Stimulated activated CD4-positive, alpha-beta T cell treated with anti-CD3 and anti-CD28 coated beads, TNF-alpha, amount 100 ng/mL, for 1 hour (primary cell): Measurements from ENCODE around the gene PLPPR5.
"Not testable (repeated sequence)": the region's sequence is repeated elsewhere in the genome, so short reads cannot be mapped to it uniquely, and the experiment has no call there.

Source experiments
- DNase-seq, 3 donors: peaks; one replicate each; pipeline ENCODE4 v3.0.0-alpha.2; 2020; ENCODE audit warnings: low read depth in 3 of 3, low spot score in 1 of 3

The PLPPR5 gene, protein sequence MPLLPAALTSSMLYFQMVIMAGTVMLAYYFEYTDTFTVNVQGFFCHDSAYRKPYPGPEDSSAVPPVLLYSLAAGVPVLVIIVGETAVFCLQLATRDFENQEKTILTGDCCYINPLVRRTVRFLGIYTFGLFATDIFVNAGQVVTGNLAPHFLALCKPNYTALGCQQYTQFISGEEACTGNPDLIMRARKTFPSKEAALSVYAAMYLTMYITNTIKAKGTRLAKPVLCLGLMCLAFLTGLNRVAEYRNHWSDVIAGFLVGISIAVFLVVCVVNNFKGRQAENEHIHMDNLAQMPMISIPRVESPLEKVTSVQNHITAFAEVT

DNA sequence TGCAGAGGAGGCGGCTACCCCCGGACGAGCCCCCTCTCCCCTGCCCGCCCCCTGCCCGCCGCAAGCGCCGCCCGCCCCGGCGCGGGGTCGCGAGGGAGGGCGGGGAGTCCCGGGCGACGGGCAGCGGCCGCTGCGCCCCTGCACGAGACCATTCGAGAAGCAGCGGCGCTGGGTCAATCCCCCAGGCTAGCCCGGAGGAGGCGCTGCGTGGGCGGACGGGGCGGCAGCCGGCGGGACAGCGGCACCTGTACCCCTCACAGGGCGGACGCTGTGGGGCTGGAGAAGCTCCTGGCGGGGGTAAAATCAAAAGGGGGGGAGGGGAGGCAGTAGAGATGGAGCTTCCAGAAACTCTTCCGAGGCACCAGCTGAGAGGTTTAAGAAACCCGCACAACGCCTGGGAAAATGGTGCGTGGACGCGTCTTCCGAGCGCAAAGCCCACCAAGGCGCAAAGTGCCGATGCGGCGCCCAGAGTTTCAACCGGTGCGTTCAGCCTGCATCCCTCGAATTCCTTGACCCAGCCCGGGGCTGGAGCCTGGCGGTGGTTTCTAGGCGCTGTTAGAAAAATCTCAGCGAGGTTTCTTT lies at the start of gene PLPPR5:
Gene PLPPR5, minus strand, starts transcription at position 1 of the 582 bp plus-strand sequence. CDS start 190 bp downstream, outside the sequence.
- peak in 1 of 3 donors; percentile 7 for DNase-seq

DNA sequence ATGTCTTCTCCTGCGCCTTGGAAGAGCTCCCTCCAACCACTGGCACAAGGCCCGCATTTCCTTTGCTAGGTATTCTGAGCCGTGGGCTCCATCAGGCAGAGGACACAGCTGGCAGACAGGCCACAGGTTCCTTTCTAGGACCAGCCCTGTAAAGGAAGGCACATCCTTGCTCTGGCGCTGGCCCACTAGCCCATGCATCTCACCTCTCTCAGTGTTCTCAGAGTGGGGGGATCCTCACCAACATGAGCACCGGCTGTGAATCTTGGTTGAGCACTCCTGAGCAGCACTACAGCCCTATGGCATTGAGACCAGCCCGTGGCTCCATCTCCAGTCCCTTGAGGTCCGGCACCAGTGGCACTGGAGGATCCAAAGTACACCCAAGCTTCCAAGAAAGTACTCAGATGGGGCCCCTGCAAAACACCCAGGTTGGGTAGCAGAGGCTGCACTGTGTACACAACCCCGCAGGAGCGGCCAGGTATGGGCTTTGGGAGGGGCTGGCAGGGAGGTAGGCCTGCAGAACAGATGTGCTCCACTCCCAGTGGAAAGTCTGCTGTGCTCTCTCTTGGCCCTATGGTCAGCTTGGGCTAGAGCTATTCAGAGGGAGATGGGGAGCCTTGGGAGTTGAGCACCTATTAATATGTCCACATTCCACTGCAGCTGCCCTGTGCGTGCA lies 47.1 kb upstream of the PLPPR5 start:
- no peak for DNase-seq

DNA sequence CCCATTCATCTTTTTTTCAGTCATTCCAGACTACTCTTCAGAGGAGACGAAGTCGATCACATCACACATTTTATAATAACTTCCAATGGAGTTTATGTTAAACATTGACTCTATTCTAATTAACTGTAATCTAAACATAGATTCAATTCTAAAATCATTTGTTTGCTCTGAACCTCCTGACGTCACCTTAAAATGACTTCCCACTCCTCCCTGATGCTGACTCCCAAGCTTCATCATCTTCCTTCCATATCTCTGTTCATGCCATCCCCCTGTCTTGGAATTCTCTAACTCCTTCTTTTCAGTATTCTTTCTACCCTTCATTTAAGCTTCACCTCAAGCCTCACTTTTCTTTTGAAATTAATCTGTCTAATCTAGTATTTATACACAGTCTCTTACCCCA lies 45.1 kb upstream of the PLPPR5 start:
- DNase-seq, result no peak

DNA sequence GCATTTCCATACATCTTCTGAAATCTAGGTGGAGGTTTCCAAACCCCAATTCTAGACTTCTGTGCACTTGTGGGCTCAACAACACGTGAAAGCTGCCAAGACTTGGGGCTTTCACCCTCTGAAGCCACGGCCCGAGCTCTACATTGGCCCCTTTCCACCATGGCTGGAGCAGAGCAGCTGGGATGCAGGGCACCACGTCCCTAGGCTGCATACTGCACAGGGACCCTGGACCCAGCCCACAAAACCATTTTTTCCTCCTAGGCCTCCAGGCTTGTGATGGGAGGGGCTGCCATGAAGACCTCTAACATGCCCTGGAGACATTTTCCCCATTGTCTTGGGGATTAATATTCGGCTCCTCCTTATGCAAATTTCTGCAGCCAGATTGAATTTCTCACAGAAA lies 32.1 kb upstream of the PLPPR5 start:
- DNase-seq, result not testable (repeated sequence)

DNA sequence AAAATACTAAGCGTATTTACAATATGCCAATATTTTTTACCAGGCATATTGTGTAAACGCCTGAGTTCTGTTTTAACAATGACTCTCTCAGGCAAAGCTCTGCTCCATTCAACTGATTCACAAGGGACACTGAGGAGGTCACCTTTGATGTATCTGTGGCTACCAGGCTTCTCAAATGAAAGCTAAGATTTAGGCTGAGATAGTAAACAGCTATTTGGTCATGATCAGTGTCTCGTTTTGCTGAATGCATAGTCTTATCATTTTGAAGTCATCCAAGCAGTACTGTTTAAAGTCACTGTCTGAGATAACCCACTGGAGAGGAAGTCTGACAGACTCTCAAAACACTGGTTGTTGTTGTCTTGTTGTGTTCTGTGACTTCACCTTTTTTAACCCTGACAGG lies 13.7 kb upstream of the PLPPR5 start:
- DNase-seq, result no peak

DNA sequence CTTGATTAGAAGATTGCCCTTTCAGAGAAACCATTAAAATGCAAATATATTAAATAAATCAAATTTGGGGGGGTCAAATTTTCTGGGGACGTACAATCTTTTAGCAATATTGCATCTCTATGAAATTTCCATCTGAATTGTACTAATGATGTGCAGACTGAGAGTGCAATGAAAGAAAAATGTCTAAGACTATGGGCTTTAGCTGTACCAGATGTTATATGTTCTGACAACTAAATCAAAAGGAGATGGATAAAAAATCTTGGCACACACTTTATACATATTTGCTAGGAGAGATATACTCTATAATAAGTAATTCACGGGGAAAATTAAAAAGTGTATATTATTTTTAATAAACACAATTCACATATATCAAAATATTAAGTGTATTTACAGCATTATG lies 13.0 kb upstream of the PLPPR5 start:
- DNase-seq, result no peak

DNA sequence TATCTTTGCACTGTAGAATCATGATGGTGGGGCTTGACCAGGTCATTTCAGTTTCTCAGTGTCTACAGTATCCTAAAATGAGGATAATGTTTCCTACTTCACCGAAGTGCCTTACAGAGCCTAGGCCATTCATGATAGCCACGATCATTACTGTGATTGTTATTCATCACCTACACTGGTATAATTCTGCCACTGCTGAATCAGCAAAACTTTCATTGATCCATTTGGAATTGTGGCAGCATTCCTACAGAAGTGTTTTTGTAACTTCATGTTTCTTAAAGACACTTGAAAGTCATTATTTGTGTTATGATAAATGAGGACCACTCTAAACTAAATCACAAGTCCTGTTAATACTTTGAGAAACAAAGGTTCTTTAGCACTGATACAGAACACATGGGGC lies 6.0 kb upstream of the PLPPR5 start:
- no peak for DNase-seq

DNA sequence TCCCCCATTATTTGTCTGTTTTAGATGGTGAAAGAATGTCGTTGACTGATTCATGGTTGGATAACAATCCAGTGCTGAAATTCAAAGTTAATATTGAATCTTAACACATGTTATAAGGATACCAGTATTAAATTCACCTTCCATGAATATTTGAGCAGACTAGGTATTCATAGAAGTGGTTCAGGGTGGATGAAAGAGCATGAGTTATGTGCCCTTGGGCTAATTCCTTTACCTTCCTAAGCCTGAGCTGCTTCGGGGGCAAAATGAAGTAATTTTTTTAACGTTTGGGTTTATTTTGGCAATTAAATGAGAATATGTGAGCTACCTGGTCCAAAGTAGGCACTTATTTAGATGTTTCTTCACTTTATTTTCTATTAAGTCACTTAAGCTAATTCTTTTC lies 2.7 kb upstream of the PLPPR5 start:
- no peak for DNase-seq

DNA sequence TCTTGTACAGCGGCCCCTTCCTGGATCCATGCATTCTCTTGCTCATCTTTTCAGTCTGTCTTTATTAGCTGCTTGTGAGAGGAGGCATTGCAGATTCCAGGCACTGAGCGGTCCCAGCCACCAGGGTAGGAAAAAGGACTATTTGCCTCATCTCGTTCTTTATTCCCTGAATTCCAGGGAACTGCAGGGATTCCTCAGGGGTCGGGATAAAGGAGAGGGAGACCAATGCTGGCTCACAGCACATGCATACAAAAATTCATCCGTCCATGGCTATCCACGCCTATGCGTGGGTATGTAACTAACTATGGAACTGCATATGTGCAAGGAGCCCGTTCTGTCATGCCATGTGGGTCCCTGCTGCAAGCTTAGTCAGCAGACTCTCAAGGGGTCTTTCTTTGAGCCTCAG lies 879 bp upstream of the PLPPR5 start:
- DNase-seq, result no peak

DNA sequence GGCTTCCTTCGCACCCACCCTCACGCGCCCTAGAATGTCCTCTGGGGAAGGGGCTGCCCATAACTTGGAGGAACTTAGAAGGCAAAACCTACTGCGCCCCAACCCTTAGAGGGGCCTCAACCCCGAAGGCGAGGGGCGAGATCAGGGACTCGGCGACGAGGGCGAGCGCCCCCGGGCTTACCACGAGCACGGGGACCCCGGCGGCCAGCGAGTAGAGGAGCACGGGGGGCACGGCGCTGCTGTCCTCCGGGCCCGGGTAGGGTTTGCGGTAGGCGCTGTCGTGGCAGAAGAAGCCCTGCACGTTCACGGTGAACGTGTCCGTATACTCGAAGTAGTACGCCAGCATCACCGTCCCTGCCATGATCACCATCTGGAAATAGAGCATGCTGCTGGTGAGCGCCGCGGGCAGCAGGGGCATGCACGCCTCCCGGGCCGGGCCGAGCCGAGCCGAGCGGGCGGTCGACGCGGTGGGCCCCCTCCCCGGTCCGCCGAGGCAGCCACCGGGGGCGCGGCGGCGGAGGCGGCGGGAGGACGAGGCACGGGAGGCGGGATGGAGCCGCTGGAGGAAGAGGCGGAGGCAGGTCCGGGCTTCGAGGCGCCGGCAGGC lies 304 bp downstream of the PLPPR5 start:
- peak in 1 of 3 donors; percentile 4 for DNase-seq

DNA sequence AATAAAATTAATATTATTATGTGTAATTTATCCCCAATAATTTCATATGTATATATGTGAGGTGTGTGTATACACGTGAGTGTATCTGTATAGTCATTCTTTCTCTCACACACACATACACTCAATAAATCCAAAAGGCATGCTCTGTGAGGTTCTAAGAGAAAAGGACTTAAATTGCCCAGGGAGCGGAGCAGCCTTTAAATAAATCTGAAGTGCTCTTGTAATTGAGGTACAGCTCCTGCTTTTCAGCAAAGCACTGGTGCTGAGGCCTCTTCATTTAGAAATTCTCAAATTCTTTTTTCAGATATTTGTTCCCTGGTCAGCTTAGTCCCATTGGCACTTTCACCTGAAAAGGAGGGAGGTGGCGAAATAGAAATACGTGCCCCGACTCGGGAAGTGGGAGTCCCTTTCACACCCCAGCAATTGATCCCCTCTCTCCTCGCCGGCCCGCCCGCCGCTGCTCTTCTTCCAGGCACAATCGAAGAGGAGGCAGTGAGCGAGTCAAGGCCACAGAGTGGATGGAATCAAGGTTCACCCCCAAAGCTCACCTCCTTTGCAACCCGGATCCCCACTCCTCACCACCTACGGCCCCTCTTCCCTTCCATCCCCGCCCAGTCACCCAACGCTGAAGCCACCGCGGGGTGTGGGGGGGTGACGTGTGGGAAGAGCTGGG lies 944 bp downstream of the PLPPR5 start:
- no peak for DNase-seq

DNA sequence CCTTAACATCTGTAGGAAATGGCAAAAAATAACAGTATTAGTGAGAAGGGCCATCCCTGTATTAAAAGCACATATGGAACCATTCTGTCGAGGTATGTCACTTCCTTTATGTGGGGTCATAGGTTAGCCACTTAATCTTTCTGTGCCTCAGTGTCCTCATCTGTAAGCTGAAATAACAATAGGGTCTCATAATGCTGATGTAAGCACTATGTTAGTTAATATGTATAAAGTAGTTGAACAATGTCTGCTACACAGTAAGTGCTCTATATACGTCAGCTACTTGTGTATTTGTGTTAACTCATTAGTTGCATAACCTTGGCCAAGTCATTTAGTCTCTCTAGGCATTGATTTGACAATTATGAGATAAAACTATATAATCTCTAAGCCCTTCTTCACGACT lies 11.8 kb downstream of the PLPPR5 start:
- DNase-seq, result no peak

DNA sequence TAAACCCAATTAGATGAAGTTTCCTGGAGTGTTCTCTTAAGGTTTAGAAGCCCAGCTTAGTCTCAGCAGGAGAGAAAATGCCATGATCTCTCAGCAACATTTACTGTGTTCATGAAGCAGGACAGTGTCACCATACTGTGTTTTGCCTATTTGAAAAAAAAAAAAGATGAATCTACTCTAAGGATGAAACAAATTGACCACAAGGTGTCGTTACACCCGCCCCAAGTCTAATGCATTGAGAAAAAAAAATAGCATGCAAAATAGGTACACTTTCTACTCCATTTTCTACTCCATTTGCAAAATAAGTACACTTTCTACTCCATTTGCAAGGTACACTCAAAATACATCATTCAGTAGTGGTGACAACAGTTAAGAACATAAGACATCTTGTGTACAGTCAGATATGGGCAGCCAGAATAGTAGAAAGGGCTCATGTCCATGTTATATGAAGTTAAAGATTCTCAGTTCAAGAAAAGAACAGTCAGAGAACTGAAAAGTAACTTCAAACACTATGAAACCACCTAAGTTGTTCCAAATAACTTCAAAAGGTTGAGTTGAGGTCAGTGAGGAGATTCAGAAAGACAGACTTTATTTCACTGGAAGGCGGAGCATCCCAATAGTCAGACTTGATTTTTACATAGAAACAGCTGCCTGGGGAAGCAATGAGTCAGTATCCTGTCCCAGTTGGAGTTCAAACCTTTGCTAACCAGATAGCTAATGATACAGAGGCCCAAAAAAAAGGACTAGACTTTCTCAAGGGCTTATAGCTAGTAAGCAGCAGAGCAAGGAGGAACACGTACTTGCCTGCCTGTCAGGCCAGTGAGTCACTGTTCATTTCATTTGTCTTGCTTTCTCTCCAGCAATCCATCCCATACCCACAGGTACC lies 13.3 kb downstream of the PLPPR5 start:
- no peak for DNase-seq

DNA sequence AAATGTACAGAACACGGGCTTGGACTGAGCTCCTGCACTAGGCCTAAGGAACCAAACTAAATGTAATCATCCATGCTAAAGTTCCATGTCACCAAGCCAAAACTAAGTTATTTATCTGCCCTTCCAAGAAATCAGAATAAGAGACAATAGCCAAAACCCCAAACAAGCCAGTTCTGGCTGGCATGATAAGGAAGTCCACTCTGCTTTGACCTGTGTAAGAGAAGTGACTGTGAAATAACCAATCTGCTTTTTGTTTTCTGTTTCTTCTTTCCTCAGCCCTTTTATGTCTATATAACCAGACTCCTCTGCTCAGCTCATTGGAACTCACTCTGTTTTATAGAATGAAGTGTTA lies 15.1 kb downstream of the PLPPR5 start:
- no peak for DNase-seq

DNA sequence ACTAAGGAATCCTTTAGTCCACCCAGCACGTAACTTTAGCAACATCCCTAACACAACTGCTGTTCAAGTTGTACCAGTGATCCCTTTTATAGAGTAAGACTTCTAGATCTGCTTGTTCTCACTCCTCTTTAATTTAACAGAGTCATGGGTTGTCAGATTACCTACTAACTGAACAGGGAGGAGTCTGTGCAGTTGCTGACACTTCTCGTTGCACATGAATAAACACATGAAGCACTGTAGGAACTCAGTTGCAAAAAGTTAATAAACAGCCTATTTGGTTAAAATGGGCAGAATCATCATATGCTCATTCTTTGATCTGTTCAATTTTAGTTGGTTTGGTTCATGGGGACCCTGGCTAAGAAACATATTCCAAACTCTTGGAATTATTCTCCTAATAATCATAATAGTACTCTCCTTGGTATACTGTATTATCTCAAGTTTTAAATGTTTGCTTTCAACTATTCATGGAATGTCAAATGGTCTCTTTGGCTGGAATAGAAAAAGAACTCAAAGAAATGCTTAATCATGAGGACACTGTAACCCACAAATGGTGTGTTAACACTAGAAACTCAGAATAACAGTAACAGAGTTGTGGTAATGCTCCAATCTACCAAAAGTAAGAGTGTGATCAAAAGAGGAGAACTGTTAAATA lies 15.6 kb downstream of the PLPPR5 start:
- DNase-seq, result no peak

DNA sequence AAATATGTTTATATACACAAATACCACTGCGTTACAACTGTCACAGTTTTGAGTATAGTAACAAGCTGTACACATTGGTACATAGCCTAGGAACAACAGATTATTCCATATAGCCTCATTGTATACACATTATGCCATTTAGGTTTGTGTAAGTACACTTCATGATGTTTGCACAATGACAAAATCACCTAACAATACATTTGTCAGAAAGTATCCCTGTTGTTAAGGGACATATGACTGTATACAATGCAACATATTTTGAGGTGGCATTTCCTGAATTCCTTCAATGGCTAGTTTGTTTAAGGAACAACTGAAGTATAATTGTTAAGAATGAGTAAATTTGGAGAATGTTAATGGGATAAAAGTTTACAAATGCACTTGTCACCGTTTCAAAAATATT lies 19.0 kb downstream of the PLPPR5 start:
- DNase-seq, result no peak

DNA sequence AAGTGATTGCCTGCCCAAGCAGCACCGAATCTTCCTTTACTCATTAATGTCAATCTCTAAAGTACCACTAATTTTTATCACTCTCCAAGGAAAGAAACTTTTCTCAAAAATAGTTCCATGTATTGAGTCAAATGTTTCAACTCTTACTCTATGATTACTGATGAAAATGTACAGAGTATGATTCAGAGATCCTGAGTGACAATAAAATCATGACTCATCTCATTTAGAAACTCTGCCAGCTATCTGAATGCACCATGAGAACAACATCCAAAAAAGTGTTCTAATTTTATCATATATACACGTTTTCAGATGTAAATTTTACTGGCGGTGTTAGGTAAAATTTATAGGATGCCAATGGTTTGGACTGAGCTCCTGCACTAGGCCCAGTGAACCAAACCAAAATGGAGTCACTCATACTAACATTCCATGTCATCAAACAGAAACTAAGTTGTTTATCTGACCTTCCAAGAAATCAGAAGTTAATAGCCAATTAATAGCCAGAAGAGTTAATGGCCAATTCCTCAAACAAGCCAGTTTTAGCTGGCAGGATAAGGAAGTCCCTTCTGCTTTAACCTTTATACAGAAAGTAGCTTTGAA lies 22.6 kb downstream of the PLPPR5 start:
- DNase-seq, result no peak

DNA sequence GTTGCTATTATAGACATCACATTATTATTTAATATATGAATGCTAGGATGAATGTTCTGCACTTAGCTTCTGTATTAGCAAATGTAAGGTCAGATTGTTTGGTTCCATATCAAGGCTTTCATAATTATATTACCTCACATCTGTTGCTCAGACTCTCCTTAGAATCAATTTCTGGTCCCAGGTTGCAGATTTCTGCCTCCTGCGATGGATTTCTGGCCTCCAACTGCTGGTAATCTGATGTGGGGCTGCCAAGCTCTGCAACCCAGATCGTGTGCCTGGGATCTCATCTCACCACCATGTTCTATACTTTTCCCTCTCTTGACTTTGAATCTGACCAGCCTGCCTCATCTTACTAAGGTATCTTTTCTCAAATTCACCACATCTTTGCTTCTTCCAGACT lies 25.2 kb downstream of the PLPPR5 start:
- no peak for DNase-seq

DNA sequence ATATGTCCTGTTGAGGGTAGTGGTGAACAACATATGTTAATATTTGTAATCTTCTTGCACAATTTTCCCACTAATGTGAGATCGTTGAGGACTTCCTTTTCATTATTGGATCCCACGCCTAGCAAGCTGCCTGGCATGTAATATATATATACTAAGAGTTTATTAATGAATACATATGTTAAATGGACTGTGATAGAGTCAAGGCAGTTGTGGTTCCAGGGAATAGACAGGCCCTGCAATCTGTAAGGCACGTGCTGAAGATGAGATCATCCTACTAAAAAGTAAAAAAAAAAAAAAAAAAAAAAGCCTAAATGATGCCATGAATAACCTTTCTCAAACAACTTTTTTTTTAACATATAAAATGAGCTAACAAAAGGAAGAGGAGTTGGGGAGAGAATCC lies 28.9 kb downstream of the PLPPR5 start:
- DNase-seq, result no peak

DNA sequence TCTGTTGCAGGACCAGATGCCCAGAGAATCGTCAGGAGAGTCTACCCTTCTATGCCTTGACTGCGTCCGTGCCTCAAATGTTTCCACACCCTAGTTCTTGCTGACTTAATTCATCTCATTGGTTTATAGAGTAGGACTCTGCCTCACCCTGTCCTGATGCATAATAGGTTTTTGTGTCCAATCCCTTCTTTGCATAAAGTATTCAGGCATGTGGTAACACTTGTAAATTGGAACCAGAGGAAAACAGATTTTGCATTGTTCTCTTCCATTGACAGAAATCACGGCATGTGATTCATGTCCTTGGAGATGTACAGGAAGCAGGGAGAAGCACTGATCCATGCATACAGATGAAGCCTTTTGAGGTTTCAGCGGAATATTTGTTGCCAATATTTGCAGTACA lies 29.5 kb downstream of the PLPPR5 start:
- DNase-seq, result no peak
